Skeletal muscle cell (primary cell): ENCODE measurements around the gene SNX18.

ENCODE experiments used
- DNase-seq: peaks from one replicate; pipeline ENCODE4 v3.0.0-alpha.2; 2010; ENCODE audit warnings: low read depth
- H3K4me3 ChIP-seq: 2 replicates; pipeline ENCODE4 v1.5.1; 2011; ENCODE audit warnings: low read depth, mild to moderate bottlenecking, control low read depth, low read length, moderate library complexity

The SNX18 gene

DNA sequence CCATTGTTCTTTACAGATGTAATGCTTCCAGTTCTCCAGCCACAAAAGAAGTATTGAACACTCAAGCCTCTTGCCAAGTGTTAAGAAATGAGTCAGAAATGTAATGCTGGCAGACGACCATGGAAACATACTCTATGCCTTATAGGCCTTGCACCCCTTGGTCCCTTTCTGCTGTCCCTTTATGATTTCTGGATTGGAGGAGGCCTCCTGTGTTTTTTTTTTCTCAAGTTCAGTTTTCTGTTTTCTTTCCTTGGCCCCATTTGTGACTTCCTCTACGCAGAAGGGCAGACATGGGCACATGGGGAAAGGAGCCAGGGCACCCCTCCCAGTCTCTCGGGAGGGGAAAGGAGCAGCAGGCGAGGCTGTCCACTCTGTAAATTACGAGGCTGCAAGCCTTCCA is 53.4 kb downstream of the SNX18 start:
- DNase-seq: peak; percentile 50
- H3K4me3 ChIP-seq: no peak overlapping the region

DNA sequence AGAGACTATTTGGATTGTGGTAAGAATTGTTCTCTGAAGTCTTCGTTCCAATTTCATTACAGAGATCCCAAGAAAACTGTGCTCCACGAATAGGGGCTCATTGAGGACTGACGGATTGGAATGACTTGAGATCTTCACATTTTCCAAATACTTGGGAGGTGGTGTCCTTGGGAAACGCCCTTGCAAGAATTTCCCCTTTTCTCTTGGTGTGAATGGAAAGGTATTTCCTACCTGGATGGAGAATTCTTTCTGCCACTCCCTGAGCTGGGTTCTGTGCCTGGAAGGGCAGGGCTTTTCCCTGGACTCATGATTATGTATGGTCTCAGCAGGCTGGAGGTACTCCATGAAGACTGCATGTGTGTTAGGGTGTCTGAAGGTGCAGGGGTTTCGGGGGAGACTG is 53.9 kb downstream of the SNX18 start:
- DNase-seq: no peak
- no peak overlapping the region for H3K4me3 ChIP-seq

DNA sequence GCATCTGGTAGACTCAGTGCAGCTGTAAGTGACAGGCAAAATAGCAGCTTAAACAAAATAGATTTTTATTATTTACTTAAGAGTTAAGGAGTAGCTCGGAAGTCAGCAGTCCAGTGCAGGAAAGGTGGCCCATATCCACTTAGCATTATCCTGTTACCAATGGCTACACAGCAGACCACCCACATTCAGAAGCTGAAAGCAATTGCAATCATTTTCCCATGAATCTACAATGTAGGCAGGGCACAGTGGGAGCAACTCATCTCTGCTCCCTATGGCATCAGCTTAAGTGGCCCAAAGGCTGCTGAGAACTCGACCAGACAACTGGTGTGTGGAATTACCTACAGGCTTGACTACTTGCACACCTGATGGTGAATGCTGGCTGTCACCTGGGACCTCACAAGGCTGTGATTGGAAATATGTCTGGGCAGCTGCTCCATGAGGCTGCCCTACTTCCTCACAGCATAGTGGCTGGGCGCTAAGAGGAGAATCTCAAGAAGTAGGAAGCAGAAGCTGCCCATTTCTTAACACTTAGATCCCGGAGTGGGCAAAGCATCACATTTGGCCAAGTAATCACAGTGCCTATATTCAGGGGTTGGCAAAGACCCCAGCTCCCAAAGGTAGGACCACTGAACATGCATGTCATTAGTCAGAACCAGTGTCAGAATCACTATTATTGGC is 56.4 kb downstream of the SNX18 start:
- H3K4me3 ChIP-seq: no peak overlapping the region
- no peak for DNase-seq

DNA sequence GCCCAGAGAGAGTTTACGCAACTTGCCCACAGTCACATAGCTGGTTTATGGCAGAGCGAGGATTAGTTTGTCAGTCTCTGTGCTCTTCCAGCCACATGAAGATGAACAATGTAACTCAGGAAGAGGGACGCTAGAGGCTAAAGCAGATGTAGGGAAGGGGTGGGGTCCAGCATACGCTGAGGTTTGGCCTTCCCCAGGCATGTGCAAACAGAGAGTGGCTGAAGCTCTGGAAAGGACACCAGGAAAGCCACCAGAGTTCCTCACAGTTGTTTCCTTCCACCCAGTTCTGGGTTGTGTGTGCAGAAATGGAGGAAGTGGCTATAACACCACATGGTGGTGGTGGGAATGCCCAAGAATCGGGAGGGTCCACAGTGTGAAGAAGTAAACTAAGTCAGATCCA is 60.0 kb downstream of the SNX18 start:
- no peak for DNase-seq
- no peak overlapping the region for H3K4me3 ChIP-seq

DNA sequence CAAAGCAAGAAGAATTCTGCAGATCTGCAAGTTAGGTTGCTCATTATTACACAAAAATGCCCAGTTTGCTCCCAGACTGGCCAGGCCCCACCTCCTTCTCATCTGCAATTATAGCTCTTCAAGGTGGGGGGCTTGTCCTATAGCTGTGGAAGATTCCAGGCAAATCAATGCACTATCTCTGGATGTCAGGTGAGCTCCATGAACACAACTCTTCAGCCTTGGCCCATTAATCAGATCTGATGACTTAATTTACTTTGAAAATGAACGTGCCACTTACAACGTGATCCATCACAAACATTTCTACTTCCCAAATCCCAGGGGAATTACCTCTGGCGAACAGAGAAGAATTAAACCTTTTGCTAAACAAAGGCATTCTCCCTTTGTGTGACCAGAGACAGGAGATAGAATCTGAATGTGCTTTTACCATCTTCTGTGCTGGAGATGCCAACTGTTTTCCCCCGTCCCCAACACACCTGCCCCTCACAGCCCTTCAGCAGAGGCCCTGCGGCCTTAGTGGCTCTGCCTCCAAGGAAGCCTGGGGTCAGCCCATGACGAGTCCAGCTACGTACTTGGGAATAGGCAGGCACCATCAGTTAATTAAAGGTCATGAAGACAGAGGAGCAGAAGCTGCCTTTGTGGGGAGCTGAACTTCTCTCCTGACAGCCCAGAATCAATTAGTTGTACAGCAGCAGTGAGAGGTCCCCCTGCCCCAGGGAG is 60.5 kb downstream of the SNX18 start:
- H3K4me3 ChIP-seq: no peak overlapping the region
- DNase-seq: no peak

DNA sequence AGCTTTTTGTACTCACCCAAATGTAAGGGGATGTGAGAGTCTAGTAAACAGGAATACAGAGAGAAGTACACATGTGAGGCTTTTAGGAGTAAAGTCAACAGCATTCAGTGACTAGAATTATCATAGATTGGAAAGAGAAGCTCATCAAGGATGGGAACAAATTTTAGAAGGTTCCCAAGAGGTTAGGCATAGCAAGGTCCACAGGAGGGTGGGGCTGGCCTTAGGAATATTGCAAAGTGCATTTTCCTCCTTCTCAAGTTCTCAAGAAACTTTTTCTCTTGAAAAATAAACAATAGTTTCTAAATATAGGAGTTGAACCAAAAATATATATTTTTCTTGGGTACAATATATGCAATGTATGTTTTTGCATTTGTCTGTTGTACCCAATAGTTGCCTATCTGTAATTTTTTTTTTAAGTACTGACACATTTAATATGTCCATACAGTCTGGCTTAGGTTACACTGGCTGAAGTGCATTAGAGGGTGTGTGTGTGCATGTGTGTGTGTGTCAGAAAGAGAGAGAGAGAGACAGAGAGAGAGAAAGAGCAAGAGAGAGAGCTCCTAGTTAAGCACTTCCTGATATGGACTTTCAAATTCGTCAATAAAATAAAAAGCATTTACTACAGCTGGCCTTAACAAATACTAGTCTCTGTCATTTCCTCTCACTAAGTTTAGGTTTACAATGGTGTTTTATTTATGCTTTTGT is 62.2 kb downstream of the SNX18 start:
- H3K4me3 ChIP-seq: no peak overlapping the region
- no peak for DNase-seq

DNA sequence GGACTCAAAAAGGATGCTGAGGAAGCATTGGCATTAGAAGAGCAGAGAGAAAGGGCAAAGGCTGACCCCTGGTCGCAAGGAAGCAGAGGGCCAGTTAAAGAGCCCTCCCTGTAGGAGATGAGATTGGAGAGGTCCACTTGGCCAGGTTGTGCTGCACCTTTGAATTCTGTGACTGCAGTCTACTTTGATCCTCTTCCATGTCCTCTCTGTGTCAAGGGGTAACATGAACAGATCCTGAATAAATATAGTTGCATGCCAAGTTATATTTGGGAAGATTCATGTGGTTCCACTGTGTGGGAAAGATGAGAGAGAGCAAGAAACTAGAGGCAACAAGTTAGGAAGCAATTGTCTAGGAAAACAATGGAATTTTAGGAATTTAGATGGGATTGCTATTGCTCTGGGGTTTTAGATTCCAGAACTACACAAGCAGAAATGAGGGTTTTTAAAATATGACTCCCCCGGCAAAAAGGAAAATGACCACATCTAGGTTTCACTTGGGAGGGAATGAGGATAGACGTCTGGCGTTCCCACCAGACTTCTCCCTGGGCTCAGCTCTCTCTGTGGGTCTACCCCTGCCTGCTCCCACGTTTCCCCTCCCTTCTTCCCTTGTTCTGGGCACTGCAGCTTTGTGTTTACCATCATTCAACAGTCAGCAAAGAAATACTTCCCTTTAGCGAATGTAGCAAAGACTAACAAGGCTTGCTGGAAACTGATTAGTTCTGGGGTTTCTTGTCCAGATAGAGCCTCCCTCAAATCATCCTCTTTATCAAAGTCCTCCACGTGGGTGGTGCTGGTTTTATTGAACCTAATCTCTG is 63.6 kb downstream of the SNX18 start:
- H3K4me3 ChIP-seq: no peak overlapping the region
- no peak for DNase-seq

DNA sequence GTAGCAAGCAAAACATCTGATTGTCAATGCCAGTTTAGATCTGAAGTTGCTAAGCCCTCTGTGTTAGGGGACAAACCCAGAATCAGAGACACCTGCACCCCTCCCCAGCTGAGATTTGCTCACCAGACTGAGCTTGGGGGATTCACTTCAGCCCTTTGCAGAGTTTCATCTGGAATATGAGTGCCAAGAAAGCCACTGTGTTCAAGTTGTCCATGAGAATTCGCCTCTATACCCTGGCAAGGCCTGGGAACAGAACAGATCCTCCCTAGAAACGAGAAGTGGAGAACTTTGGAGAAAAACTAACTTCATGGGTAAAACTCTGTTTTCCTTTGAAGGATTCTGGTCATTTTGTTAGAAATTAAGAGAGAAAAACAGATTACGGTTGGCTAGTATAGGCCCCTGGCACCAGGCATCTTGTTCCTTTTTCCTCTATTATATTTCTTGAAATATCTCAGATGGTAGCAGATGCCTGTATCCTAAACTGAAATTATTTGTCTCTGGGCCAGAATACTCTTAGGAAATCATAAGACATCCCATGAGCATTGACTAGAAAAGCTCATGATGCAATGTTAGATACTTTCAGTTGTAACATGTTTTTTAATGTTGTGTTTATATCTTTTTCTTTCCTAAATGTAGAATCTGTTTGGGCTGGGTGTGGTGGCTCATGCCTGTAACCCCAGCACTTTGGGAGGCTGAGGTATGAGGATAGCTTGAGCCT is 64.4 kb downstream of the SNX18 start:
- DNase-seq: no peak

DNA sequence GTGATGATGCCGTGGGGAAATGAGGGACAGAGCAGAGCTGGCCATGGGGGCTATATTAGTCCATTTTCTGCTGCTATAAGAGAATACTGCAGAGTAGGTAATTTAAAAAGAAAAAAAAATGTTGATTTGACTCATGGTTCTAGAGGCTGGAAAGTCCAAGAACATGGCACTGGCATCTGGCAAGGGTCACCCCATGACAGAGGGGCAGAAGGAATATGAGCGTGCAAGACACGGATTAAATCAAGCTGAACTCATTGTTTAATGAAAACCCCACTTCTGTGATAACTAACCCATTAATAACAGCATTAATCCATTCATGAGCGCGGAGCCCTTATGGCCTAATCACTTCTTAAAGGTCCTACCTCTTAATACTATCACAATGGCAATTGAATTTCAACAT is 68.8 kb downstream of the SNX18 start:
- no peak overlapping the region for H3K4me3 ChIP-seq

More for the DNA sequence above, 64.4 kb downstream of the SNX18 start:
- no peak overlapping the region for H3K4me3 ChIP-seq

DNA sequence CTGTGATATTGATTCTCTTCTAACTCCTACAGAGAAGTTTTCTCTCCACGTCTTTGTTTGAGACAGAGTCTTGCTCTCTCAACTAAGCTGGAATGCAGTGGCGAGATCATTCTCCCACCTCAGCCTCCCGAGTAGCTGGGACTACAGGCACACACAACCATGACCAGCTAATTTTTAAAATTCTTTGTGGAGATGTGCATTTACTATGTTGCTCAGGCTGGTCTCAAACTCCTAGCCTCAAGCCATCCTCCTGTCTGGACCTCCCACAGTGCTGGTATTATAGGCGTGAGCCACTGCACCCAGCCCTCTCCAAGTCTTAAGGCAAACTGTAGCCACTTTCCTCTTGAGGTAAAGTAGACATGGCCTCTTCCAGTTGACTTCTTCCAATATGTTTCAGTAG is 72.2 kb downstream of the SNX18 start:
- no peak overlapping the region for H3K4me3 ChIP-seq

More for the DNA sequence above, 68.8 kb downstream of the SNX18 start:
- DNase-seq: no peak

DNA sequence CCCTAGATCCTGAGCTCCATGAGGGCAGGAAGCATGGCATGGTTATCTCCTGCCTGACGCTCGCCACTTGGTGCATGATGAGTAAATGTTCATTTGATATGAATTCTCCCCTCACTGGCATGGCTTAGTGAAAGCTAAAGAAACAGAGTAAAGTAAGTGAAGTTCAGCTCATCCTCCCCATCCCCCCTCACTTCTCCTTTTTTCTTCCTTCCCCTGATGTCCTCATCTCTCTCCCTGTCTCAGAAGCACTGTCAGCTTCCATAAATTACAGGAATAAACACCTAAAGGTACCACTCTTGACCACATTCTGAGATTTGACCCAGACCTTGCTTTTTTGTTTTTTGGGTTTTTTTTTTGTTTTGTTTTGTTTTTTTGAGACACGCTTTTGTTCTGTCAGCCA is 73.3 kb downstream of the SNX18 start:
- no peak overlapping the region for H3K4me3 ChIP-seq
- DNase-seq: no peak

More for the DNA sequence above, 72.2 kb downstream of the SNX18 start:
- no peak for DNase-seq

DNA sequence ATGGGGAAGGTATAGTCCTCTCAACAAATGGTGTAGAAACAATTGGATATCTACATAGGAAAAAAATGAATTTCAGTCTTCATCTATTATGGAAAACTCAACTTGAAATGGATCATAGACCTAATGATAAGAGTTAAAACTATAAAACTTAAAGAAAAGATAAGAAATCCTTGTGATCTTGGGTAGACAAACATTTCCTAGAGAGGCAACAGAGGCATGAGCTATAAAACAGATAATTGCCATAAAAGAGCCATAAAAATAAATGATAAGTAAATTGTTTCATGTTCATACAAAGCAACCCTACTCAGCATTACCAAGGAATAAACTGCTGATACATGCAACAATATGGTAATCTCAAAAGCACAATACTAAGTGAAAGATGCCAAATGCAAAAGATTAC is 76.2 kb downstream of the SNX18 start:
- no peak for DNase-seq
- H3K4me3 ChIP-seq: no peak overlapping the region

DNA sequence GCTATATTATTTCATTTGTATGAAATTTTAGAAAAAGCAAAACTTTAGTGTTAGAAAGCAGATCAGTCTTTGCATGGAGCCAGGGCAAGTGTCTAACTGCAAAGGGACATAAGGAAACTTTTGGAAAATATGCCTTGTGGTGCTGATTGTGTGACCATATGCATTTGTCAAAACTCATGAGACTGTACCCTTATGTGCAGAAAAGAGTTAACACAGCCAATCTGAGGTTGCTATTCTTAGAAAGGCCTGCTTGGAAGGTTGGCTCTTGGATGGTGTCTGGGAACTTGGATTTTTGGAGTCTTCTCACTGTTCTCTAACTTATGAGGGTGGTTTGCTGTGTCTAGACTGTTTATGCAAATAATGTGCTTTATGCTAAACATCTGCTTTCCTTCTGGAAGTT is 76.6 kb downstream of the SNX18 start:
- DNase-seq: no peak
- no peak overlapping the region for H3K4me3 ChIP-seq

DNA sequence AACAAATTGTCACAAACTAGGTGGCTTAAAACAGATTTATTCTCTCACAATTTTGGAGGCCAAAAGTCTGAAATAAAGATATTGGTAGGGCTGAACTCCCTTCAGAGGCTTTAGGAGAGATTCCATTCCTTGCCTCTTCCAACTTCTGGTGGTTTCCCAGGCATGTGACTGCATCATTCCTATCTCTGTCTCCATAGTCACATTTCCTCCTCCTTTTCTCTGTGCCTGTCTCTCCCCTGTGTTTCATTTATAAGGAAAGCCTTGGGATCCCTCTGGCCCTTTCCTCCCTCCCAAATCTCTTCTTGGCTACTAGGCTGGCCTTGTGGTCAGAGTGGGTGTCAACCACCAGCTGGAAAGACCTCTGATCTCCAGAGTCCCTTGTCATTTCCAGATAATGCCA is 78.2 kb downstream of the SNX18 start:
- H3K4me3 ChIP-seq: no peak overlapping the region
- DNase-seq: no peak
